ENCODE results near the gene POLR1F.

POLR1F gene

DNA sequence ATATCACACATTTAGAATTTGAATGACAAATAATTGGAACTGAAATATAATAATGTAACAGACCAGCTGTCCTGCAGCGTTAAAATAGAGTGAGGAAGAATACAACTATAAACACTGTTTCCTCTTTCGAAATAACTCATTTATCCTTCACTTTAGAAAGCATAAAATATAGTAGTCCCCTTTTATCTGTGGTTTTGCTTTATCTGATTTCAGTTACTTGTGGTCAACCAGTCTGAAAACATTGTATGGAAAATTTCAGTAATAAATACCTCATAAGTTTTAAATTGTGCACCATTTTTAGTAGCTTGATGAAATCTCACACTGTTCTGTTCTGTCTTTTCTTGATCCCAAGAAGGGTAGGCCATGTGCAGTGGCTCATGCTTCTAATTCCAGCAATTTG lies 31.7 kb downstream of the POLR1F start:
- H3K36me3 ChIP-seq (ENCODE audit: control insufficient read depth, insufficient read depth, low read length): no peaks in the 10 kb centered on the region
- no CpG with 5 or more reads among the region's 2 CpGs for WGBS, 2 experiments (ENCODE audit: insufficient coverage in 2 of 2)
- H3K27ac ChIP-seq (ENCODE audit: low read depth, low read length, severe bottlenecking): no peak overlapping the region

DNA sequence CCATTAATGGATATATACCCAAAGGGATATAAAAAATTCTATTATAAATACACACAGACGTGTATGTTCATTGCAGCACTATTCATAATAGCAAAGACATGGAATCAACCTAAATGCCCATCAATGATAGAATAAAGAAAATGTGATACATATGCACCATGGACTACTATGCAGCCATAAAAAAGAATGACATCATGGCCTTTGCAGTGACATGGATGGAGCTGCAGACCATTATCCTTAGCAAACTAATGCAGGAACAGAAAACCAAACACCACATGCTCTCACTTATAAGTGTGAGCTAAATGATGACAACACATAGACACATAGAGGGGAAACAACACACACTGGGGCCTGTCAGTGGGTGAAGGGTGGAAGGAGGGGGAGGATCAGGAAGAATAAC lies 33.0 kb downstream of the POLR1F start:
- Histone ChIP-seq H3K9me3 (ENCODE audit: control insufficient read depth, low read length) (no peaks in the 10 kb centered on the region), H3K4me3 (ENCODE audit: extremely low read depth, insufficient read depth, low read length, poor library complexity, severe bottlenecking) (no peak overlapping the region), H3K4me1 (ENCODE audit: control insufficient read depth, insufficient read depth, low read length, poor library complexity, severe bottlenecking) (no peaks in the 10 kb centered on the region), H3K36me3 (ENCODE audit: control insufficient read depth, insufficient read depth, low read length) (no peaks in the 10 kb centered on the region), H3K27ac (ENCODE audit: low read depth, low read length, severe bottlenecking) (no peak overlapping the region)
- WGBS, 2 experiments (ENCODE audit: insufficient coverage in 2 of 2): no CpG with 5 or more reads among the region's 1 CpG

More for the DNA sequence above, 31.7 kb downstream of the POLR1F start:
- no peak overlapping the region for H3K4me3 ChIP-seq (ENCODE audit: extremely low read depth, insufficient read depth, low read length, poor library complexity, severe bottlenecking)
- no peaks in the 10 kb centered on the region for H3K4me1 ChIP-seq (ENCODE audit: control insufficient read depth, insufficient read depth, low read length, poor library complexity, severe bottlenecking)
- H3K9me3 ChIP-seq (ENCODE audit: control insufficient read depth, low read length): no peaks in the 10 kb centered on the region

DNA sequence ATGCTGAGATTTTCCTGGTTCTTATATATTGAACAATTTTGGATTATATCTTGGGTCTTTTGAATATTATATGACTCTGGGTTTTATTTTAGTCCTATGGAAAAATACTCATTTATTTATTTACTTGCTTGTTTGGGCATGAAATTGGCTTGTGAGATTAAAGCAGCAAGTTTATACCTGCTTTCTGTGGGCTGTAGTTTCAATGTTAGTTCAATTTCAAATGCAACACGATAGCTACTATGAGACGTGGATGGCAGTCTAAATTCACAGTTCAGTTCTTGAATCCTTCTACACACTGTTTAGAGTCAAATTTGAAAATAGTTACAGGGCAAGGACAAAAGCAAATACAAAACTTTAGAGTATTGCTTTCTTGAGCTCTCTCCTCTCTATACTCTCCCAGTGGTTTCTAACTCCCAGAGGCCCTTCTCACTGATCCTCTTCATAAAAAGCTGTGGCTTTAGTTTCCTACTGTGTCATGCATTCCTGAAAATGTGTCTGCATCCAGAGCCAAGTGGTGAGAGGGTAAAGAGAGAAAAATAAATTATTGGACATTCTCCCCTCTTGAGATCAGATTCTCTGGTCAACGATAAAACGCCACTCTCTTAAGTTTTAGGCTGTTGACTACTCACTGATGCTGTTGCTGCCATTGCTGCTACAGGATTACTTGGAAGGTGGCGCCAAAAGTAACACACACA lies 34.4 kb downstream of the POLR1F start:
- Histone ChIP-seq H3K27ac (ENCODE audit: low read depth, low read length, severe bottlenecking) (no peak overlapping the region), H3K36me3 (ENCODE audit: control insufficient read depth, insufficient read depth, low read length) (no peaks in the 10 kb centered on the region), H3K4me3 (ENCODE audit: extremely low read depth, insufficient read depth, low read length, poor library complexity, severe bottlenecking) (no peak overlapping the region), H3K4me1 (ENCODE audit: control insufficient read depth, insufficient read depth, low read length, poor library complexity, severe bottlenecking) (no peaks in the 10 kb centered on the region), H3K9me3 (ENCODE audit: control insufficient read depth, low read length) (no peaks in the 10 kb centered on the region)
- WGBS, 2 experiments (ENCODE audit: insufficient coverage in 2 of 2): 88 to 100% methylated on average over 1 to 3 of the region's 5 CpGs

DNA sequence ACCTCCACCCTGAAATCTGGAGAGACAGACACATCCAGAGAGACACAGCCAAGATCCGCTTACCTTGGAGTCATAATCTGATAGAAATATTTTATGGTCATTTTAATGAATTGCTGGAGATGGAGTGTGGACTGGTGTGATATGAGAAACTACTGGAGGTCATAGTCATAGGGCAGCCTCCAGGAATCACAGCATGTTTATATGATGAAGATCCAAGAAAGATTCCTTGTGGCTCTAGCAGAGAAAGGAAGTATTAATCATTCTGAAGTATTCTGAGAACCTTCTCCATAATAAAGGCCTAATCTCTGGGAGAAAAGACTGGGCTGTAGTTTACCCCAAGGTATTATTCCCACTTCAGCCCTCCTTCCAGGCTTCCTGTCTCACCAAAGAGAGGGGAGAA lies 38.0 kb downstream of the POLR1F start:
- H3K4me3 ChIP-seq (ENCODE audit: extremely low read depth, insufficient read depth, low read length, poor library complexity, severe bottlenecking): no peak overlapping the region
- no peaks in the 10 kb centered on the region for H3K4me1 ChIP-seq (ENCODE audit: control insufficient read depth, insufficient read depth, low read length, poor library complexity, severe bottlenecking)
- no peaks in the 10 kb centered on the region for H3K9me3 ChIP-seq (ENCODE audit: control insufficient read depth, low read length)
- no peak overlapping the region for H3K27ac ChIP-seq (ENCODE audit: low read depth, low read length, severe bottlenecking)
- H3K36me3 ChIP-seq (ENCODE audit: control insufficient read depth, insufficient read depth, low read length): no peaks in the 10 kb centered on the region
- 100% methylated on average over 1 of the region's 1 CpG; no CpG with 5 or more reads in 1 of the 2 experiments for WGBS, 2 experiments (ENCODE audit: insufficient coverage in 2 of 2)

DNA sequence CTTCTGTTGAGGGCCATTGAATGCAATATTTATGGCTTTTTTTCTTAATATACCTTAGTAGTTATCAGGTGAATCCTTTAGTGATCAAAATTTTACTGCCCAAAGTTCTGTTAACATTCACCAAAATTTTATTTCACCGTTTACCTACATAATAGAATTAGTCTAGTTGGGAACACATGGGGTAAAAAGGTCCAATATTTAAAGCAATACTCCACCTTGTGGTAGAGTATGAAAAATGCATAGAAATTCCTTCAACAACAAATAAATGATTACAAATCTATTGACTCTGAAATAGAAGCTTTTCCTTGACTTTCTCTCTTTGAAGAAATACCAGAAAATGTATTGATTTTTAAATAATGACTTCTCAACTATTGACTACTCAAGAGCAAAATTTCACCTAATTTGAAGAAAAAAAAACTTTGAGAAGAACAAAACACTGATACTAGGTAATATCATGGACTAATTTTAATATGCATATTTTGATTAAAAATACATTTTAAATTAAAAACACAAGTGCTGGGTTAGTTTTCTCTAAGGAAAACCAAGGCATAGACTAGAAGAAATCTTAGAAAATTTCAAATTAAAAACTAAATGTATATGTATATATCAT lies 43.3 kb downstream of the POLR1F start:
- no CpG with 5 or more reads among the region's 1 CpG for WGBS, 2 experiments (ENCODE audit: insufficient coverage in 2 of 2)
- no peaks in the 10 kb centered on the region for H3K36me3 ChIP-seq (ENCODE audit: control insufficient read depth, insufficient read depth, low read length)
- no peak overlapping the region for H3K27ac ChIP-seq (ENCODE audit: low read depth, low read length, severe bottlenecking)
- H3K4me3 ChIP-seq (ENCODE audit: extremely low read depth, insufficient read depth, low read length, poor library complexity, severe bottlenecking): no peak overlapping the region
- no peaks in the 10 kb centered on the region for H3K4me1 ChIP-seq (ENCODE audit: control insufficient read depth, insufficient read depth, low read length, poor library complexity, severe bottlenecking)
- H3K9me3 ChIP-seq (ENCODE audit: control insufficient read depth, low read length): no peaks in the 10 kb centered on the region

DNA sequence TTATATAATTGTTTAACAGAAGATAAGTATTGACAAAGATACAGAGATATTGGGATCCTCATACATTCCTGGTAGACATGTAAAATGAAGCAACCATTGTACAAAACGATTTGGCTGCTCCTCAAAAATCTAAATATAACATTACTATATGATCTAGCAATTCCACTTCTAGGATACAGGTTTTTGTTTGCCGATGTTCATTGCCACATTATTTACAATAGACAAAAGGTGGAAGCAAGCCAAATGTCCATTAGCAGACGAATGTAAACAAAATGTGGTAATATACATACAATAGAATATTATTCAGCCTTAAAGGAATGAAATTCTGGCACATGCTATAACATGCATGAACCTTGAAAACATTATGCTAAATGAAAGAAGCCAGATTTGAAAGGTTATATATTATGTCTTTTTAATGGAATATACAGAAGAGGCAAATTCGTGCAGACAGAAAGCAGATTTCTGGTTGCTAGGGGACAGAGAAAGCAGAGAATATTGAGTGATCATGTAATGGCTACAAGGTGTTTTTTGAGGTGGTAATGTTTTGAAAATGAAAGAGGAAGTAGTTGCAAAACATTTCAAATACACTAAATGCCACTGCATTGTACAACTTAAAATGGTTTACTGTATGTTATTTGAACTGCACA lies 44.9 kb downstream of the POLR1F start:
- WGBS, 2 experiments (ENCODE audit: insufficient coverage in 2 of 2): 75 to 89% methylated on average over 1 to 2 of the region's 4 CpGs
- H3K4me3 ChIP-seq (ENCODE audit: extremely low read depth, insufficient read depth, low read length, poor library complexity, severe bottlenecking): no peak overlapping the region

GRCh38 chr7:19648791-19649190 lies 60.0 kb downstream of the POLR1F start:
- no peak overlapping the region for H3K4me3 ChIP-seq (ENCODE audit: extremely low read depth, insufficient read depth, low read length, poor library complexity, severe bottlenecking)
- H3K4me1 ChIP-seq (ENCODE audit: control insufficient read depth, insufficient read depth, low read length, poor library complexity, severe bottlenecking): no peaks in the 10 kb centered on the region
- no peaks in the 10 kb centered on the region for H3K9me3 ChIP-seq (ENCODE audit: control insufficient read depth, low read length)
- 83% methylated on average over 1 of the region's 2 CpGs; no CpG with 5 or more reads in 1 of the 2 experiments for WGBS, 2 experiments (ENCODE audit: insufficient coverage in 2 of 2)
- no peak overlapping the region for H3K27ac ChIP-seq (ENCODE audit: low read depth, low read length, severe bottlenecking)
- no peaks in the 10 kb centered on the region for H3K36me3 ChIP-seq (ENCODE audit: control insufficient read depth, insufficient read depth, low read length)

More for the DNA sequence above, 44.9 kb downstream of the POLR1F start:
- Histone ChIP-seq H3K4me1 (ENCODE audit: control insufficient read depth, insufficient read depth, low read length, poor library complexity, severe bottlenecking) (no peaks in the 10 kb centered on the region), H3K9me3 (ENCODE audit: control insufficient read depth, low read length) (no peaks in the 10 kb centered on the region), H3K36me3 (ENCODE audit: control insufficient read depth, insufficient read depth, low read length) (no peaks in the 10 kb centered on the region), H3K27ac (ENCODE audit: low read depth, low read length, severe bottlenecking) (no peak overlapping the region)
